ENCODE measurements around the gene SYT11.
A peak's percentile ranks its signal among the peaks of the same experiment; 100 is the strongest.
"Not testable (repeated sequence)": the region's sequence is repeated elsewhere in the genome, so short reads cannot be mapped to it uniquely, and the experiment has no call there.

The SYT11 gene

DNA sequence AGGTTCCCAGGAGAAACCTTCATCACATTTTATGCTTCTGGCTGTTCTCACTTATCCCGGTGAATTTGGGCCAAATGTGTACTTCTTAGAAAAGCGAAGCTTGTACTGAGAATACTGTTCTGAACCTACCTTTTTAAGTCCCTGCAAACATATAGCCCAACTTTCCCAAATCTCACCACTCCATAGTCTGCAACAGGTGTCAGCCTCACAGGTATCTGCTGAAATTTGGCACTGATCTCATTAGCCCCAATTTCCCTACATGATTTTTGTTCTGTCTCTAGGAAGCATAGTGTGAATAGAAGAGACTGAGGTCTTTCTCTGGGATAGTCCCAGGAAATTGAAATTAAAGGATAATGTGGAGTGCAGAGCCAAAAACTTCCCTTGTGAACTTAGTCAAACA lies 40.3 kb downstream of the SYT11 start:
- DNase-seq (ENCODE audit: low spot score) = no peak

DNA sequence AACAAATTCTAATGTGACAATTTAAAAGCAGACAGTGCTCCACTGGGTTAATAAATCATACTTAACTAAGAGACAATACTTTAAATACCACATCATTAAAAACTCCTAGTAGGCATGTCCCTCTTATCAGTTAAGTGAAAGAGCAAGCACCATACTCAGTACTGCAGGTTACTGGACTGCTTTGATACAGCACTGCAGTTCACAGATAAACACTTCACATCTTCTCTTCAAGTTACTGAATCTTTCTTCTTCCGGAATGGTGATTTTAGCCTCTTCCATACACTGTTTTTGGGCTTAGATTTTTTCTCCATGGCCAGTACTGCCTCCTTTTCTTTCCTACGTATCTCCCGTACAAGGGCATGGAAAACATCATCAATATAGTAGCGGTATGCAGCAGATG lies 40.8 kb downstream of the SYT11 start:
- no peak for DNase-seq (ENCODE audit: low spot score)

DNA sequence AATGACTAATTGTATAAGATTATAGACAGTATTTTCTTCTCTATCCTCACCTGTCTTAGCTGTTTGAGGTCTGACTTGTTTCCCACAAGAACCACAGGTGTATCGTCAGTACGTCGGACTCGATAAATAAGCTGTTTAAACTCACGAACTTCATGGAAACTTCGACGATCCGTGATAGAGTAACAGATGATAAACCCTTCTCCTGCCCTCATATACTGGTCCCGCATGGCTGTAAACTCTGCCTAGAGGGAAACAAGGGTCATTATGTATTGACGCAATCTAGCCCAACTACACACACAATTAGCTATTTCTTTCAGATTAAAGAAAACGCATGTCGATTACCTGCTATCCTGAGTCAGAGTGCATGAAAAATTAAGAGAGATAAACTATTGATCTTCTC lies 44.9 kb downstream of the SYT11 start:
- DNase-seq (ENCODE audit: low spot score) = no peak

DNA sequence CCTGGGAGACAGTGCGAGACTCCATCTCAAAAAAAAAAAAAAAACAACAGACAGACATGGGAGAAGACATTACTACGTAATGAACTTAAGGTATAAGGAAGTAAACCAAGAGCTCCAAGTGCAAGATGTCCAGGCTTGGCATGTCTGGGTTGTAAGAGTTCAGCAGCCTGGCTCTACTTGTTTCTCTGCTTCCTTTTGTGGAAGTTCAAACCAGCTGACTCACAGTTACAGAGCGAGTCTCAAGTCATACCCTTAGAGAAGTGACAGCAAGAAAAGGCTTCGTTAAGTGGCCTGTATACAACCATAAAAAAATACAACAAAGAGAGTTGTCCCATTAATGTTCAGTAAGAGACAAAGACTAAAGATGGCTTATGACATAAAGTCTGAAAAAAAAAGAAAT lies 50.5 kb downstream of the SYT11 start:
- DNase-seq (ENCODE audit: low spot score) = no peak

DNA sequence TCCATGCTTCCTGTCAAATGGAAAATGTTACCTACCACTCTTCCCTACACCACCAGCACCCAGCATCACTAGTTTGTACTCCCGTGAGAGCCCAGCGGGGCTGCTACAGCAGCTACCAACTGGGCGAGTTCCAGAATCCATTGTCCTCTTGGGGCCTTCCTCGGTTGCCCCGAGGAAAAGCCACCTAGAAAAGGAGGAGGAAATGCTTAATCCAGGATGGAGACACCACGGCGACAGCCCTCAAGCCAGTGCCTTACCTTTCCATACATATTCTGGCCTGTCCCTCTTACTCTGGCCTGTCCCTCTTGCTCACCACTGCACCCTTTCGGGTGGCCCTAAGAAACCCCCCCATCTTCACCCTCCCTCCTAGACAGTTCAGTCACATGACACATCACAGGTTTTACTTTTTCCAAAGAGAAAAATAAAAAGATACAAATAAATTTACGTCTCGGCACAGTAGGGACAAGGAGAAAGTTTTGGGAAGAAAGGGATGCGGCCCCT lies 51.3 kb downstream of the SYT11 start:
- peak; percentile 21 for DNase-seq (ENCODE audit: low spot score)

DNA sequence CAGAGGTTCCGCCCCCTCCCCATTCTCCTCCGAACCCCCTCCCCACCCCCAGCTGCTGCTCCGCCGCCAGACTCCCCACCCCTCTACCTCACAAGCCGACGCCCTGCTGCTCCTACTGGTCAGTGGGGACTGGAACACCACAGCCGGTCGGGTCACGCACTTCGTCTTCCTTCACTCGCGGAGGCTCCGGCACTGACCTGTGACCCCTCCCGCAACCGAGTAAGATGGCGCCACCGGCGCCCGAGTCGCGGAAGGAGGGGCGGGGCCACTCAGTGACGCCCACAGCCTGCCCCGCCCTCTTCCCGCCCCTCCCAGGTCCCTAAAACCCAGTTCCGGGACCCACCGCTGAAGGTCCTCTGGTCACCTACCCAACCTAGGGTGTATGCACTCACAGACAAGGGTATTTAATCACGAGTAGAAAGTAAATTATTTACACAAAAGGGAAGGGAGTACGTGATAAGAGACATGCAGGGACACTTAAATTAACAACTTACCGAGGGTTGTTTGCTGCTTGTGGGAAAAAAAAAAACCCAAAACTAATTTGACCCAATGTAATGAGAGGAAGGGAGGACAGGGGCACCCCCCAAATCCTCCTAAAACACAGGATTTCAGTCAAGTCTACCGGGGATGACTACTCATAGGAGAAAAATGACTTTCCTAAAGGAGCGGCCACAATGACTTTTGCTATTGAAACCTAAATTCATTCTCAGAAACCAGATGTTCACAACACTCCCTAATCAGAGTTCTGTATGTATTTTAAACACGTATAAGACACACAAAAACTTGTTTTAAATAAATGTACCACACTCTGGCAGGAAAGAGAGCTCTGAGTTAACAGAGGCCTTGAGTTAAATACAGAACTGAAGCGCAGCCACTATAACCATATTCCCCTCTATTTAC lies 52.0 kb downstream of the SYT11 start, which contains the start of gene RIT1:
Gene RIT1 (minus strand): TSS at position 194 of the 900 bp plus-strand sequence. CDS start 588 bp downstream, outside the sequence.
- peak; percentile 85 for DNase-seq (ENCODE audit: low spot score)

DNA sequence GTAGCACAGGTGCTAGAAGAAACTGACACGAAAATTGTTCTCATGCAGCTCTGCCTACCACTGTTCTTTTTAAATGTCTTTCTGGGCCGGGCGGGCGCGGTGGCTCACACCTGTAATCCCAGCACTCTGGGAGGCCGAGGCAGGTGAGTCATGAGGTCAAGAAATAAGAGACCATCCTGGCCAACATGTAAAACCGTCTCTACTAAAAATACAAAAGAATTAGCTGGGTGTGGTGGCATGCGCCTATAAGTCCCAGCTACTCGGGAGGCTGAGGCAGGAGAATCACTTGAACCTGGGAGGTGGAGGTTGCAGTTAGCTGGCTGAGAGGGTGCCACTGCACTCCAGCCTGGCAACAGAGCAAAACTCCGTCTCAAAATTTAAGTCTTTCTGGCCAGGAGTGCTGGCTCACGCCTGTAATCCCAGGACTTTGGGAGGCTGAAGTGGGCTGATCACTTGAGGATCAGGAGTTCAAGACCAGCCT lies 52.7 kb downstream of the SYT11 start:
- no peak for DNase-seq (ENCODE audit: low spot score)

DNA sequence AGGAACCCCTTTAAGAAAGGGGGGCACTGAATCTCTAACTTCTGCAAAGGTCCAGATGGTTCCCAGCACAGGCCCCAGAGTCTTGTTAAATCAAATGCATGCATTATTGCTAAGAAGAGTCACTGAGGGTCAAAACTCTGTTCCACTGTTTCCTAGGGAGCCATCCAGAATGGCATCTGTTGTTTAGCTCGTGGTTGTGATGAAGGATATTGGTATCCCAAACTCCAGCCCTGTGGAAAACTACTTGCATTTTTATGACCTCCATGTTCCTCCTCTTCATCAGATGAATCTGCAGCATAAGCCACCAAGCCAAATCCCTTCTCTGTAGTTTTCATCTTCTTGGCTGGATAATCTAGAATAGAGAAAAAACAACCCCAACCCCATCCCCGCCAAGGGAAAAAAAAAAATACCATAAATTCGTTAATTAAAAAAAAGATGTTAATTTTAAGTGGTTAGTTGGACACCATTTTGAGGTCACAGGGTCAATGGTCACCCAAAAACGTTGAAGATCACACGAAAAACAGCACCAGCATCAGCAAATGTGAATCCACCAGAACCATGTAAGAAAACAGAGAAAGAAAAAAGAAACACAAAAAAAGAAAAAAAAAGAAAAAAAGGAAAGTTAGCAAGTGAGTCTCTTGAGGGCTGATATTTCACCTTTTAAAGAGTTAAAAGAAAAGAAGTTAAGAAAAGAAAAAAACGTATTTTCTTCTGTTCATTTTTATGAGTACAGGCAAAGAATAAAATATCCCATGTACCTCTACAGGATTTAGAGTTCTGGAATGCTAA lies 54.8 kb downstream of the SYT11 start:
- no peak for DNase-seq (ENCODE audit: low spot score)

DNA sequence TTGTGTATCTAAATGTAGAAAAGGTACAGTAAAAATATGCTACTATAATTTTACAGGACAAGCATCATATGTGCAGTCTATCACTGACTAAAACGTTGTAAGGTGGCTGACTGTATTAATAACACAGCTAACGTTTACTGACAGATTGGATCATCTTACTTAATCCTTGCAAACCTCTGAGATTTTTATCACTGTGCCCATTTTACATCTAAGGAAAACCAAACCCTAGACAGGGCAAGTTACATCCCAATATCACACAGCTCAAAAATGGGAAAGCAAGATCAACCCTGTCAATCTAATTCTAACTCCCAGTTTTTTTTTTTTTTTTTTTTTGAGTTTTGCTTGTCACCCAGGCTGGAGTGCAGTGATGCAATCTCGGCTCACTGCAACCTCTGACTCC lies 59.3 kb downstream of the SYT11 start:
- no peak for DNase-seq (ENCODE audit: low spot score)

DNA sequence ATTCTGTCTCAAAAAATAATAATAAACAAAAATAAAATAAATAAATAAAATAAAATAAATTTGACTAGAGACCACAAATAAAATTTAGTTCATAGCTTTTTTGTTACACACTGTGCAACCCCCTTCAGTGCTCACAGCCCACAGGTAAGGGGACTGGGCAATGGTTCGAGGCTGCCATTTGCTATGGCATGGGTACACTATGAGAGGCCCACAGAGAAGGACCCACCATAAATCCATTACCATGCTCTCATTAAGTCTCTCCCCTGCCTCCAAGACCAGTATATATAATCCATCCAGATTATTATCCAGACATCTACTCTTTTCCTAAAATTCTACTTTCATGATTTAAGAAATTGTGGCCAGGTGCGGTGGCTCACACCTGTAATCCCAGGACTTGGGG lies 60.4 kb downstream of the SYT11 start:
- no peak for DNase-seq (ENCODE audit: low spot score)

DNA sequence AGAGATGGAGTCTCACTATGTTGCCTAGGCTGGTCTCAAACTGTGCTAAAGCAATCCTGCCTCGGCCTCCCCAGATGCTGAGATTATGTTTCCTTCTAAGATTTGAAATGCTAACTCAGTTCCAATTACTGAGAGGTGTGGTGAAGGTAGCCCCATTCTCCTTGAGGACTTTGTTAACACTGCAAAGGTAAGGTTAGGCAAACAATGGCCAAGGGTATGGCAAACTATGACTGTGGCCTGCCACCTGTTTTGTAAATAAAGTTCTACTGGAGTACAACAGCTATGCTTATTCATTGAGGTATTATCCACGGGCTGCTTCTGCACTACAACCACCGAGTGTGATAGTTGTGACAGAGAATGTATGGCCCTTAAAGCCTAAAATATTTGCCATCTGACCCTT lies 61.4 kb downstream of the SYT11 start:
- no peak for DNase-seq (ENCODE audit: low spot score)

DNA sequence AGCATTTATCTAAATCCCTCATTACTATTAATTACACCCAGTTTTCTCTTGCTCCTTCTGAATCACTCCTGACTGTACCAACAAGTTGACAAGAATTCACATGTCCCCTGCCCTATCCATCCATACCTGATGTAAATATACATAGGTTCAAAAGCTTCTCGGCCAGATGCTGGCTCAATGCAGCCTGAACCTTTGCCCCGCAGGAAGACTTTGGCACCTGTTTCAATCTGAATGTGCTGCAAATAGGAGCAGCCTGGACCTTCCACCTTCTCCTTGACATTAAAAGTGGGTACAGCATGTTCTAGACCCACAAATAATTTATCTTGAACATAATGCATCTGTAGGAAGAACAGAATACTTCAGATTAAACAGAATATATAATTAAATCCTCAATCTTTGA lies 66.1 kb downstream of the SYT11 start:
- DNase-seq (ENCODE audit: low spot score) = no peak

DNA sequence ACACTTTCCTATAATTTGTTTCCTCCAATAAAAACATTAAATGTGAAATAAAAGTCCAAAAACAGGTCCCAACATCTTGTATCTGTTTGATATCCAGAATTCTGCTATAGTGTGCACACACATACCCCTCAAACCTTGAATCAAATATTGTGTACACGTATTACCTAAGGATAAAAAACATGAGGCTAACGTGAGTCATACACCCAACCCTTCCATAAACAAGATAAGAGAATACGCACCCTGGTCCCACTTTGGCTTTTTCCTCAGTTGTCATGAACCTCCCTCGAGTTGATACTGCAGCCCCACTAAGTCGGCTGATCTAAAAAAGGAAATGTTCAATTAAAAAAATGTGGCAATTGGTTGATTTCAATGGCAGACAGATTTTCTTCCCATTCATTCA lies 69.7 kb downstream of the SYT11 start:
- DNase-seq (ENCODE audit: low spot score) = no peak

DNA sequence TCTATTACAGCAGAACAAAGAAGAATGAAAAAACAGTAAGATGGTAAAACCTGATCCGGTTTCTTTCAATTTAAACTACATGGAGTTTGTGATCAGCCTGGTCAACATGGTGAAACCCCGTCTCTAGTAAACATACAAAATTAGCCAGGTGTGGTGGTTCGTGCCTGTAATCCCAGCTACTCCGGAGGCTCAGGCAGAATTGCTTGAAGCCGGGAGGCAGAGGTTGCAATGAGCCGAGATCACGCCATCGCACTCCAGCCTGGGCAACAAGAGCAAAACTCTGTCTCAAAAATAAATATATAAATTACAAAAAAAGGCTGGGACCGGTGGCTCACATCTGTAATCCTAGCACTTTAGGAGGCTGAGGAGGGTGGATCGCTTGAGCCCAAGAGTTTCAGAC lies 71.4 kb downstream of the SYT11 start:
- DNase-seq (ENCODE audit: low spot score) = not testable (repeated sequence)

DNA sequence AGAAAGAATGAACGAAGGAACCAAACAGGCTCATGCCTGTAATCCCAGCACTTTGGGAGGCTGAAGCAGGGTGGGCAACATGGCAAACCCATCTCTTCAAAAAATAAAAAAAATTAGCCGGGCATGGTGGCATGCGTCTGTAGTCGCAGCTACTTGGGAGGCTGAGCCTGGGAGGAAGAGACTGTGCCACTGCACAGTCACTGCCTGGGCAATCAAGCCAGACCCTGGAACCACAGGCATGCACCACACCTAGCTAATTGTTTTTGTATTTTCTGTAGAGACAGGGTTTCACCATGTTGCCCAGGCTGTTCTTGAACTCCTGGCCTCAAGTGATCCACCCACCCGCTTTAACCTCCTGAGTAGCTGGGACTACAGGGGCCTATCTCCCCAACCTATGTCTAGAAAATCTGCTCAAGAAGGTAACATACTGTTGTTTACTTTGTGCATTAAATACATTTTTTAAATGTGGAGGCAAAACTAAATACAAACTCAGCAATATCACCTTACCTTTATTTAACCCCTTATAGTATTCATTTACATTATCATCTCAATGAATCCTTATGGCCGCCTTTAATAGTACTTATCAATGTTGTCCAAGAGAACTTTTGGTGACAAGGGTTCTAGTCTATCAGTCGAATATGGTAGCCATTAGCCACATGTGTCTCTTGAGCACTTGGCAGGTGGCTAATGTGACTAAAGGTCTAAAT lies 72.1 kb downstream of the SYT11 start:
- no peak for DNase-seq (ENCODE audit: low spot score)

DNA sequence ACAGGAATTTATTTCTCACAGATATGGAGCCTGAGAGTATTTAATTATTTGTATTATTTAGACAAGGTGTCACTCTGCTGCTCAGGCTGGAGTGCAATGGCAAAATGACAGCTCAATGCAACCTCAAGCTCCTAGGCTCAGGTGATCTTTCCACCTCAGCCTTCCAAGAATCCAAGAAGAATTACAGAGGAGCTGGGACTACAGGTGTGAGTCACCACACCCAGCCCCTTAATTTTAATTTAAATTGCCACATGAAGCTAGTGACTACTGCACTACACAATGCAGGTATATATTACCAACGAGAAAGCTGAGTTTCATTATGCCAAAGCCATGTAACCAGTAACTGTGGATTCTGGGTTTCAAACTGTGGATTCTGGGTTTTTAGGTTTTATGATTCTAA lies 72.7 kb downstream of the SYT11 start:
- DNase-seq (ENCODE audit: low spot score) = no peak

DNA sequence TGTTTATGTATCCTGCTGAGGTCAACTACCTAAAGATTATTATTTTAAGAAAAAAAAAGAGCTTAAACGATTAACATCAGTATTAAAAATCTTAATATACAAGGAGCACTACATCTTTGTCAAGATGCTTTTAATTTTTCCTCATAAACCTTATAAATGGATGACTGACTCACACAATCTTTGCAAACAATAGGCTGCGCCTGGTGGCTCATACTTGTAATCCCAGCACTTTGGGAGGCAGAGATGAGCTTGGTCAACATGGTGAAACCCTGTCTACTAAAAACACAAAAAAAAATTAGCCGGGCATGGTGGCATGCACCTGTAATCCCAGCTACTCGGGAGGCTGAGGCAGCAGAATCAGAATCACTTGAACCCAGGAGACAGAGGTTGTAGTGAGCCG lies 73.1 kb downstream of the SYT11 start:
- no peak for DNase-seq (ENCODE audit: low spot score)

DNA sequence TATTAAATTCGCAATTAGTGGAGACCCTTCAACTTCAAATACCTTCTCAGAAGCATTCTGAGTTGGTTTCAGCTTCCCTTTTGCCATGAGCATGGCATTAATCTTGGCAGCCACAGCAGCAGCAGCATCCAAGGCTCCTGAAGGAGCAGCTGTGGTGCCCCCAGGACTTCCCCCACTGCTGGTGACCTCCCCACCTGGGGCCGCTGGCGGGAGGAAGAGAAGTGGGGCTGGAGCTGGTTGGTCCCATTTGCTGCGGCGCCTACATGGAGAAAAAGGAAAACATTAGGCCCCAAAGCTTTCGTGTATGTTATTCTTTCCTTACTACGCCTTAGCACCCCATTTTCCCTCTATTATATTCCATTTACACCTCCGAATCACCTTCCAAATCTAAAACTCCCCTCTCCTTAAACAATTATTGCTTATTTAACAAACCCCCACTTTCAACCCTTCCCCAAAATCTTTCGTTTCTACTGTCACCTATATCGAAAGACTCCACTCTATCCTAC lies 74.3 kb downstream of the SYT11 start:
- DNase-seq (ENCODE audit: low spot score) = no peak

DNA sequence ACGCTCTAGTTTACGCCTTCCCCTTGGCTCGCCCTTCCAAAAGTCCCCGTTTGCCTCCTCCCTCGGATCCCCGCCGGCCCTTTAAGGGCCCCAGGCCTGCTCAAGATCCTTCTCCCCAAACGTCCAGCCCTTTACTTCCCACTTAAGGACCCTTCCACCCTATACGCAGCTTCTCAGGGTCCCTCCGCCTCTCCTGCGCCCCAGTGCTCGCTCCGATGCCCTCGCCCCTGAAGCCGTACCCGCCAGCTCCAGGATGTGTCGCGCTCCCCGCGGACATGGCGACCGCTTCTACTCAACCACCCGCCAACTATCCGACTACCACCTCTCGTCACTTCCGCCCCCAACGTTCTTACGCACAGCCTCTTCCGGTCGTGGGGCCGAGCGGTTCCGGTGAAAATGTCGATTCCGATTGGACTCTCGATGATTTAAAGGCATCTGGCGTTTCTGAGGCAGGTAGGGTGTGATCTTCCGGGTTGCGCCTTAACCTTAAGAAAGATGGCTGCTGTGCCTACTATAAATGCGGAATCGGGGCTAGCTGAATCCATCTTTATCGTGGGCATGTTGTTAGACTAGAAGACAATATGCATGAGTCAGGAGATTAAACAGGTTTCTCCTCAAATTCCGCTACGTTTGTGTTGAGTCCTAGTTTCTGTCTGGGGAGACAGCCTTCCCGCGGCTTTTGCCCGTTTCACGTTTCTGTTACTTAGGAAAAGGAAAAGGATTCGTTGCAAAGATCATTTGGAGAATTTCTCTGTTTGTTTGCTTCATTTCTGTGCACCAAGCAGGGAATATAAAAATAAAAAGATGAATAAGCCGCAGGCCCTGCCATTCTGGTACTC lies 74.9 kb downstream of the SYT11 start, which contains the start of gene KHDC4:
Gene KHDC4 (minus strand): TSS at position 317 of the 839 bp plus-strand sequence. CDS start 40 bp downstream, at position 277.
- DNase-seq (ENCODE audit: low spot score) = peak; percentile 94
